Breast epithelium (tissue), 3 donors: ENCODE results near the gene FEM1A.
"Not testable (repeated sequence)": the region's sequence is repeated elsewhere in the genome, so short reads cannot be mapped to it uniquely, and the experiment has no call there.

Source experiments
- POLR2AphosphoS5 ChIP-seq, 3 donors: sonication (generic); formaldehyde crosslinking; IDR thresholded peaks; one replicate each; pipeline ENCODE4 v1.6.1; 2017; ENCODE audit warnings: antibody characterized with exemption in 3 of 3
- TF ChIP-seq, protein P1 (sequence below), 3 donors: fragments of 450-650 bp; IDR thresholded peaks; one replicate each; pipeline ENCODE4 v1.5.1; 2016 to 2017; ENCODE audit warnings: antibody characterized with exemption in 3 of 3, mild to moderate bottlenecking in 3 of 3, moderate library complexity in 3 of 3

DNA sequence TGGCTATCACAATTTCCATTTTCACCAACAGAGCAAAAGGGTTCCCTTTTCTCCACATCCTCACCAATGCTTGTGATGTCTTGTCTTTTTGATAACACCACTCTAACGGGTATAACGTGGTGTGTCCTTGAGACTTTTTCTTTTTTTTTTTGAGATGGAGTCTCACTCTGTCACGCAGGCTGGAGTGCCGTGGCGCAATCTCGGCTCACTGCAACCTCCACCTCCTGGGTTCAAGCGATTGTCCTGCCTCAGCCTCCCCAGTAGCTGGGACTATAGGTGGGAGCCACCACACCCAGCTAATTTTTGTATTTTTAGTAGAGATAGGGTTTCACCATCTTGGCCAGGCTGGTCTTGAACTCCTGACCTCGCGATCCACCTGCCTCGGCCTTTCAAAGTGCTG lies 46.4 kb upstream of the FEM1A start:
- TF ChIP-seq, protein P1, sequence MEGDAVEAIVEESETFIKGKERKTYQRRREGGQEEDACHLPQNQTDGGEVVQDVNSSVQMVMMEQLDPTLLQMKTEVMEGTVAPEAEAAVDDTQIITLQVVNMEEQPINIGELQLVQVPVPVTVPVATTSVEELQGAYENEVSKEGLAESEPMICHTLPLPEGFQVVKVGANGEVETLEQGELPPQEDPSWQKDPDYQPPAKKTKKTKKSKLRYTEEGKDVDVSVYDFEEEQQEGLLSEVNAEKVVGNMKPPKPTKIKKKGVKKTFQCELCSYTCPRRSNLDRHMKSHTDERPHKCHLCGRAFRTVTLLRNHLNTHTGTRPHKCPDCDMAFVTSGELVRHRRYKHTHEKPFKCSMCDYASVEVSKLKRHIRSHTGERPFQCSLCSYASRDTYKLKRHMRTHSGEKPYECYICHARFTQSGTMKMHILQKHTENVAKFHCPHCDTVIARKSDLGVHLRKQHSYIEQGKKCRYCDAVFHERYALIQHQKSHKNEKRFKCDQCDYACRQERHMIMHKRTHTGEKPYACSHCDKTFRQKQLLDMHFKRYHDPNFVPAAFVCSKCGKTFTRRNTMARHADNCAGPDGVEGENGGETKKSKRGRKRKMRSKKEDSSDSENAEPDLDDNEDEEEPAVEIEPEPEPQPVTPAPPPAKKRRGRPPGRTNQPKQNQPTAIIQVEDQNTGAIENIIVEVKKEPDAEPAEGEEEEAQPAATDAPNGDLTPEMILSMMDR (IDR thresholded peaks at IDR 0.05), result not testable (repeated sequence)
- TF ChIP-seq POLR2AphosphoS5 (IDR thresholded peaks at IDR 0.05), result not testable (repeated sequence)
